Transverse colon (tissue), 4 donors: Measurements from ENCODE around the gene LRBA. TPM values are rescaled to one million over a fixed set of nuclear protein-coding genes. Genes with fewer than 3 reads are reported as not detected.

ENCODE experiments used
- DNase-seq: peaks from one replicate; pipeline ENCODE4 v3.0.0-alpha.2; 2019
- H3K27ac ChIP-seq, 4 donors: fragments of 200-600 bp; sonication (generic); 2 replicates each; pipeline ENCODE4 v1.5.1; 2016 to 2018; ENCODE audit warnings: inconsistent platforms in 4 of 4
- H3K27me3 ChIP-seq: fragments of 200-600 bp; sonication (generic); 2 replicates; pipeline ENCODE4 v1.5.1; 2017; ENCODE audit warnings: inconsistent platforms
- H3K36me3 ChIP-seq, 4 donors: fragments of 200-600 bp; sonication (generic); 2 replicates each; pipeline ENCODE4 v1.5.1; 2017 to 2019; ENCODE audit warnings: inconsistent platforms in 4 of 4
- H3K4me1 ChIP-seq, 4 donors: fragments of 200-600 bp; sonication (generic); 2 replicates each; pipeline ENCODE4 v1.5.1; 2017 to 2020; ENCODE audit warnings: inconsistent platforms in 4 of 4
- H3K4me3 ChIP-seq, 4 donors: fragments of 200-600 bp; sonication (generic); 1 replicate in 1 of 4; 2 replicates in 3 of 4; pipeline versions ENCODE4 v1.5.1 to v1.6.1; 2017 to 2019; ENCODE audit warnings: inconsistent platforms in 4 of 4
- H3K9me3 ChIP-seq, 2 donors: fragments of 200-600 bp; sonication (generic); 2 replicates each; pipeline ENCODE4 v1.5.1; 2017 to 2019; ENCODE audit warnings: inconsistent platforms in 2 of 2
- CTCF ChIP-seq, 5 experiments: fragments of 200-600 bp in 3 of 5; fragments of 450-650 bp in 2 of 5; sonication (generic) in 3 of 5; IDR thresholded peaks; 1 replicate in 2 of 5; 2 replicates in 3 of 5; pipeline ENCODE4 v1.5.1; 2016 to 2017; ENCODE audit warnings: antibody characterized with exemption in 5 of 5, inconsistent platforms in 3 of 5, mild to moderate bottlenecking in 2 of 5, moderate library complexity in 1 of 5
- EP300 ChIP-seq: sonication (generic); formaldehyde crosslinking; IDR thresholded peaks from one replicate; pipeline ENCODE4 v1.6.1; 2017; ENCODE audit warnings: antibody characterized with exemption, low read depth
- POLR2A ChIP-seq: fragments of 450-650 bp; IDR thresholded peaks from one replicate; pipeline ENCODE4 v1.6.1; 2016; ENCODE audit warnings: antibody characterized with exemption, mild to moderate bottlenecking, moderate library complexity
- POLR2AphosphoS5 ChIP-seq, 3 donors: sonication (generic); formaldehyde crosslinking; IDR thresholded peaks; one replicate each; pipeline ENCODE4 v1.6.1; 2016; ENCODE audit warnings: antibody characterized with exemption in 3 of 3
- WGBS, 2 donors: methylation state at CpG; one replicate each; pipeline ENCODE4 v1.1.5; 2018; ENCODE audit warnings: low coverage in 1 of 2; 5-methylcytosine and 5-hydroxymethylcytosine counted together
- in situ Hi-C, 4 donors: fragments of 200-750 bp; cut with MboI; loops; one replicate each; pipeline versions ENCODE4 v1.15.0 to v1.15.1; 2017; ENCODE audit warnings: low sequenced_read_pairs in 3 of 4, low pct_ligation_motif_present in 1 of 4, low pct_unique_long_range_greater_than_20kb in 1 of 4
- intact Hi-C: fragments of 100-400 bp; cut with DNase I; formaldehyde crosslinking; loops from one replicate; pipeline ENCODE4 v1.15.1; 2023; ENCODE audit warnings: low total_unique reads
- total RNA-seq, 4 donors: library from RNA; depleted of rRNA; stranded (reverse); fragments of >200 nt; gene quantifications; one replicate each; pipeline ENCODE4 v1.1.0, GENCODE V29; 2016

Gene LRBA
- total RNA-seq, 4 donors from 2014 or later = 82.7 to 125 (median 112) TPM

- intact Hi-C loops (no loop called here), in situ Hi-C loops (no loop called here)
- Histone ChIP-seq H3K36me3 (no peaks in the 10 kb centered on the region), H3K27me3 (no peaks in the 10 kb centered on the region), H3K4me1 (peaks cover 0 to 4% (median 0%) of the 10 kb centered on the region in 4 donors), H3K9me3 (no peaks in the 10 kb centered on the region), H3K4me3 (no peak overlapping the region), H3K27ac (peak overlapping the region in 2 of 4 donors; percentile 8 to 9)
- no peak for DNase-seq
- TF ChIP-seq POLR2AphosphoS5 (IDR thresholded peaks at IDR 0.05) (no peak), CTCF (IDR thresholded peaks at IDR 0.05) (no peak), EP300 (no peak)
Observed at GRCh38 chr4:150501983-150502382, 513.1 kb downstream of the LRBA start.

GRCh38 chr4:150501009-150501727, 513.9 kb downstream of the LRBA start:
- TF ChIP-seq POLR2AphosphoS5 (IDR thresholded peaks at IDR 0.05) = peak in 2 of 3 donors; percentile 28 to 29
- TF ChIP-seq CTCF (IDR thresholded peaks at IDR 0.05) = no peak
- no peak overlapping the region for H3K4me3 ChIP-seq
- no peak overlapping the region for H3K27ac ChIP-seq
- DNase-seq = no peak
- no peaks in the 10 kb centered on the region for H3K27me3 ChIP-seq
- H3K9me3 ChIP-seq = no peaks in the 10 kb centered on the region
- 87 to 90% methylated on average over 3 to 6 of the region's 6 CpGs for WGBS, 2 donors
- in situ Hi-C loops (no loop called here), intact Hi-C loops (no loop called here)
- H3K4me1 ChIP-seq = peaks cover 0 to 4% (median 0%) of the 10 kb centered on the region in 4 donors
- no peaks in the 10 kb centered on the region for H3K36me3 ChIP-seq

GRCh38 chr4:150497612-150498011, 517.5 kb downstream of the LRBA start:
- in situ Hi-C loops (no loop called here), intact Hi-C loops (no loop called here)
- Histone ChIP-seq H3K36me3 (no peaks in the 10 kb centered on the region), H3K4me3 (no peak overlapping the region), H3K9me3 (no peaks in the 10 kb centered on the region), H3K27ac (no peak overlapping the region), H3K27me3 (no peaks in the 10 kb centered on the region), H3K4me1 (peaks cover 0 to 7% (median 0%) of the 10 kb centered on the region in 4 donors)
- no peak for DNase-seq
- WGBS, 2 donors = 86 to 90% methylated on average over 3 of the region's 3 CpGs
- no peak for TF ChIP-seq POLR2A
- no peak for TF ChIP-seq CTCF (IDR thresholded peaks at IDR 0.05)
- no peak for TF ChIP-seq EP300
- TF ChIP-seq POLR2AphosphoS5 (IDR thresholded peaks at IDR 0.05) = no peak

- Histone ChIP-seq H3K4me3 (no peak overlapping the region), H3K9me3 (no peaks in the 10 kb centered on the region), H3K27me3 (no peaks in the 10 kb centered on the region), H3K27ac (no peak overlapping the region), H3K36me3 (no peaks in the 10 kb centered on the region), H3K4me1 (peaks cover 0 to 3% (median 0%) of the 10 kb centered on the region in 4 donors)
- DNase-seq = no peak
- in situ Hi-C loops (no loop called here), intact Hi-C loops (no loop called here)
- no peak for TF ChIP-seq POLR2AphosphoS5 (IDR thresholded peaks at IDR 0.05)
- no peak for TF ChIP-seq CTCF (IDR thresholded peaks at IDR 0.05)
- TF ChIP-seq EP300 = no peak
- TF ChIP-seq POLR2A = no peak
Observed at GRCh38 chr4:150495550-150495949, 519.5 kb downstream of the LRBA start.
